ENCODE measurements around the gene KMT2D. TPM values are rescaled to one million over a fixed set of nuclear protein-coding genes. Genes with fewer than 3 reads are reported as not detected.

KMT2D gene
- total RNA-seq, 6 experiments from 2014 or later, result 28.6 to 35.4 (median 33.3) TPM

DNA sequence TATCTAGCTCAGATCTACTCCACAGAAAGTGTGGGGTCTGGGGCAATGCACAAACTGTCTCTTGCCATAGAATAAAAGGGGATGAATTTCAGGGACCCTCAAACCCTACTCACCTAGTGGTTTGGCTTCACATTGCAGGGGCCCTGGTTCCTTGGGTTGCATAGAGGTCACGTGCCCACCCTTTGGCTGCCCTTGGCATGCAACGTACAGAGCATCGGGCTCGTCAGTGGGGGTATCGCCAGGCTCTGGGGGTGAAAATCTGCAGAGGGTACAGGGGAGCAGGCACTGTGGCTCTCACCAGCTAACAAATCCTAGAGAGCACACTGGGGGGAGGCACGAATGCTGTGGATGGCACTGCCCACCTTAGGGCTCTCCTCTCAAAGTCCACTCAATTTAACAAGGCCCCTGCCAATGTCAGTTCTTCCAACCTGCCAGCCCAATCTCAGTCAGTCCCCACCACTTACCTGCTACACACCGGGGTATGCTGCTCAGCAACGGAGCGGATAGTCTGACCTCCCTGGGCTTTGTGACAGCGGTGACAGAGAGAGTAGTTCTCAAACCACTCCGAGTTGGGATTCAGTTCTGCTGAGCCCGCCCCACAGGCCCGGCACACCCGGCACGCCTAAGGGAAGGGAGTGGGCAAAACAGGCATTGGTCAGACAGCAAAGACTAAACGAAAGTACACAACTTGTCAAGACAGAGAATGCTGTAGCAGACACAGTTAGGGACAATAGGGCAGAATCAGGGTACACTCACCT, 8.0 kb downstream of the KMT2D start:
- DNase-seq, result no peak
- no peak for TF ChIP-seq POLR2A (IDR thresholded peaks at IDR 0.05)
- TF ChIP-seq, protein P1, sequence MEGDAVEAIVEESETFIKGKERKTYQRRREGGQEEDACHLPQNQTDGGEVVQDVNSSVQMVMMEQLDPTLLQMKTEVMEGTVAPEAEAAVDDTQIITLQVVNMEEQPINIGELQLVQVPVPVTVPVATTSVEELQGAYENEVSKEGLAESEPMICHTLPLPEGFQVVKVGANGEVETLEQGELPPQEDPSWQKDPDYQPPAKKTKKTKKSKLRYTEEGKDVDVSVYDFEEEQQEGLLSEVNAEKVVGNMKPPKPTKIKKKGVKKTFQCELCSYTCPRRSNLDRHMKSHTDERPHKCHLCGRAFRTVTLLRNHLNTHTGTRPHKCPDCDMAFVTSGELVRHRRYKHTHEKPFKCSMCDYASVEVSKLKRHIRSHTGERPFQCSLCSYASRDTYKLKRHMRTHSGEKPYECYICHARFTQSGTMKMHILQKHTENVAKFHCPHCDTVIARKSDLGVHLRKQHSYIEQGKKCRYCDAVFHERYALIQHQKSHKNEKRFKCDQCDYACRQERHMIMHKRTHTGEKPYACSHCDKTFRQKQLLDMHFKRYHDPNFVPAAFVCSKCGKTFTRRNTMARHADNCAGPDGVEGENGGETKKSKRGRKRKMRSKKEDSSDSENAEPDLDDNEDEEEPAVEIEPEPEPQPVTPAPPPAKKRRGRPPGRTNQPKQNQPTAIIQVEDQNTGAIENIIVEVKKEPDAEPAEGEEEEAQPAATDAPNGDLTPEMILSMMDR (IDR thresholded peaks at IDR 0.05), result no peak
- H3K4me3 ChIP-seq, result no peak overlapping the region
- no peak for ATAC-seq
- H3K27me3 ChIP-seq, result no peaks in the 10 kb centered on the region
- intact Hi-C loops (cut with DNase I), result no loop called here
- WGBS (ENCODE audit: insufficient coverage, low coverage, low lambda C conversion rate, missing lambda C conversion rate), result 100% methylated on average over 2 of the region's 16 CpGs
- H3K9me3 ChIP-seq, result no peaks in the 10 kb centered on the region
- H3K27ac ChIP-seq, result no peak overlapping the region
- peaks cover 13 to 67% (median 41%) of the 10 kb centered on the region in 4 donors for H3K36me3 ChIP-seq
- peaks cover 0 to 30% (median 10%) of the 10 kb centered on the region in 4 donors for H3K4me1 ChIP-seq

DNA sequence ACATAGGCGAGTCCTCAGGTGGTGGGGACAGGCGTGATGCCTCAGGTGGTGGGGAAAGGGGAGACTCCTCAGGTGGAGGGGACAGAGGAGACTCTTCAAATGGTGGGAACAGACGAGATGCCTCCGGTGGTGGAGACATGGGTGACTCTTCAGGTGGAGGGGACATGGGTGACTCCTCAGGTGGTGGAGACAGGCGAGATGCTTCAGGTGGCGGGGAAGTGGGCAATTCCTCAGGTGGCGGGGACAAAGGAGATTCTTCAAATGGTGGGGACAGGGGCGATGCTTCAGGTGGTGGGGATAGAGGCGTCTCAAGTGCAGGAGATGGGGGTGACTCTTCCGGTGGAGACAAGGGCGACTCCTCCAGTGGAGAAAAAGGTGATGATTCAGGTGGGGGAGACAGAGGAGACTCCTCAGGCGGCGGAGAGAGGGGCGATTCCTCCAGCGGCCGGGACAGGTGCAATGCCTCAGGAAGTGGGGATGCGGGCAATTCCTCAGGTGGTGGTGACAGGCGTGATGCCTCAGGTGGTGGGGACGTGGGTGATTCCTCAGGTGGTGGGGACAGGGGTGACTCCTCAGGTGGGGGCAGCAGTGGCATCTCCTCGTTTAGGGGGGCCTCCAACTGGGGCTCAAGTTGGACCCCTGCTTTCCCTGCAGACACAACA, 8.7 kb downstream of the KMT2D start:
- Histone ChIP-seq H3K9me3 (no peaks in the 10 kb centered on the region), H3K36me3 (peaks cover 13 to 72% (median 43%) of the 10 kb centered on the region in 4 donors), H3K27me3 (no peaks in the 10 kb centered on the region), H3K4me1 (peaks cover 0 to 22% (median 7%) of the 10 kb centered on the region in 4 donors), H3K4me3 (no peak overlapping the region), H3K27ac (no peak overlapping the region)
- no peak for TF ChIP-seq POLR2A (IDR thresholded peaks at IDR 0.05)
- TF ChIP-seq, protein P1 (IDR thresholded peaks at IDR 0.05), result no peak
- ATAC-seq (no peak), DNase-seq (no peak)
- intact Hi-C loops (cut with DNase I), result no loop called here
- 92% methylated on average over 14 of the region's 20 CpGs for WGBS (ENCODE audit: insufficient coverage, low coverage, low lambda C conversion rate, missing lambda C conversion rate)

DNA sequence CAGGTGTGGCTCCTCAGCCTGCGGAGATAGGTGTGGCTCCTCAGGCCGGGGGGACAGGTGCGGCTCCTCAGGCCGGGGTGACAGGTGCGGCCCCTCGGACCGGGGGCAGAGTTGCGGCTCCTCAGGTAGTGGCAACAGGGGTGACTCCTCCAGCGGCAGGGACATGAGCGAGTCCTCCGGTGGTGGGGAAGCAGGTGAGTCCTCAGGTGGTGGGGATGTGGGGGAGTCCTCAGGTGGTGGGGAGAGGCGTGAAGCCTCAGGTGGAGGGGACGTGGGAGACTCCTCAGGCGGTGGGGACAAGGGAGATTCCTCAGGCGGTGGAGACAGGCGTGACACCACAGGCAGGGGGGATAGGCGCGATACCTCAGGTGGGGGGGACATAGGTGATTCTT, 9.2 kb downstream of the KMT2D start:
- Histone ChIP-seq H3K36me3 (peaks cover 13 to 78% (median 44%) of the 10 kb centered on the region in 4 donors), H3K4me1 (peaks cover 0 to 17% (median 5%) of the 10 kb centered on the region in 4 donors), H3K9me3 (no peaks in the 10 kb centered on the region), H3K27me3 (no peaks in the 10 kb centered on the region), H3K27ac (no peak overlapping the region), H3K4me3 (no peak overlapping the region)
- TF ChIP-seq, protein P1 (IDR thresholded peaks at IDR 0.05), result no peak
- TF ChIP-seq POLR2A (IDR thresholded peaks at IDR 0.05), result no peak
- peak in 1 of 3 donors; percentile 43 for DNase-seq
- intact Hi-C loops (cut with DNase I), result no loop called here
- WGBS (ENCODE audit: insufficient coverage, low coverage, low lambda C conversion rate, missing lambda C conversion rate), result 97% methylated on average over 5 of the region's 18 CpGs
- ATAC-seq, result no peak

DNA sequence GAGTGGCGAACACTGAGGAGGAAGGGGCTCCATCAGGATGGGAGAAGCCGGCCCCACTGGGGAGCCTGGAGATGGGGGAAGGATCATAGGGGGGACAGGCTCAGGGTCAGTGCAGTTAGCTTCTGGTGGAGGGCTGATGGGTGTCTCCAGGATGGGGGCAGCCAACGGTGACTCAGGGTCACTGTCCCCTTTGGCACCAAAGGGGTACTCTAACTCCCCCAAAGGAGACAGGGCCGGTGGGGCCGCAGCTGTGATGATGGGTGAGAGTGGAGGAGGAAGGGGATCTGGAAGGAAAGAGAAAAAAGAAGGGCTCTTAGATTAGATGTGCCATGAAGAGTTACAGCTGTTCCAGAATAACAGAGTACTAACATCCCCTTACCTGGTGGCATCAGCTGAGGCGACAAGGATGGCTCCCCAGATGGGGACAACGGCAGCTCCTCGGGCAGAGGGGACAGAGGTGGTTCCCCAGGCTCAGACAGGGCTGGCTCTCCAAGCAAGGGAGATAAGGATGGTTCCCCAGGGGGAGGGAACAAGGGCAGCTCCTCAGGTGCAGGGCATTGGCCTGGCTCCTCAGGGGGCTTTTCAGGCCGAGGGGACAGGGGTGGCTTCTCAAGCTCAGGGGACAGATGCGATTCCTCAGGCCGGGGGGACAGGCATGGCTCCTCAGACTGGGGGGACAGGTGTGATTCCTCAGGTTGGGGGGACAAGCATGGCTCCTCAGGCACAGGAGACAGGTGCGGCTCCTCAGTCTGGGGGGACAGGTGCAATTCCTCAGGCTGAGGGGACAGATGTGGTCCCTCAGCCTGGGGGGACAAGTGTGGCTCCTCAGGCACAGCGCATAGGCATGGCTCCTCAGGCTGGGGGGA, 9.9 kb downstream of the KMT2D start:
- no peaks in the 10 kb centered on the region for H3K9me3 ChIP-seq
- intact Hi-C loops (cut with DNase I), result no loop called here
- no peaks in the 10 kb centered on the region for H3K27me3 ChIP-seq
- peaks cover 13 to 84% (median 48%) of the 10 kb centered on the region in 4 donors for H3K36me3 ChIP-seq
- no peak for DNase-seq
- WGBS (ENCODE audit: insufficient coverage, low coverage, low lambda C conversion rate, missing lambda C conversion rate), result 84% methylated on average over 8 of the region's 13 CpGs
- H3K27ac ChIP-seq, result no peak overlapping the region
- H3K4me1 ChIP-seq, result peaks cover 0 to 11% (median 5%) of the 10 kb centered on the region in 4 donors
- no peak overlapping the region for H3K4me3 ChIP-seq
- no peak for TF ChIP-seq POLR2A (IDR thresholded peaks at IDR 0.05)
- TF ChIP-seq, protein P1 (IDR thresholded peaks at IDR 0.05), result no peak
- ATAC-seq, result no peak
